NOMO-1 (cell line): ENCODE results near the gene FAAH.

ENCODE experiments used
- DNase-seq, 2 experiments: peaks; one replicate each; lab custom pipeline; 2025; ENCODE audit not compliant: unreplicated experiment in 2 of 2; lab: John Stamatoyannopoulos, UW

The FAAH gene

GRCh38 chr1:46448109-46448911 lies 54.2 kb downstream of the FAAH start:
- no peak for DNase-seq

GRCh38 chr1:46449223-46450159 lies 55.4 kb downstream of the FAAH start:
- peak in 1 of 2 experiments; percentile 7 for DNase-seq

GRCh38 chr1:46450160-46450517 lies 56.0 kb downstream of the FAAH start:
- DNase-seq, result no peak

- DNase-seq, result no peak
Observed at GRCh38 chr1:46451948-46452930, 58.1 kb downstream of the FAAH start.

- no peak for DNase-seq
Observed at GRCh38 chr1:46452931-46453325, 58.8 kb downstream of the FAAH start.

- no peak for DNase-seq
Observed at GRCh38 chr1:46453449-46453848, 59.3 kb downstream of the FAAH start.

- no peak for DNase-seq
Observed at GRCh38 chr1:46455951-46456350, 61.8 kb downstream of the FAAH start.

GRCh38 chr1:46456411-46456963 lies 62.4 kb downstream of the FAAH start:
- DNase-seq, result no peak

- no peak for DNase-seq
Observed at GRCh38 chr1:46457178-46457577, 63.1 kb downstream of the FAAH start.

GRCh38 chr1:46458190-46458589 lies 64.1 kb downstream of the FAAH start:
- no peak for DNase-seq

- no peak for DNase-seq
Observed at GRCh38 chr1:46458846-46459245, 64.7 kb downstream of the FAAH start.

- no peak for DNase-seq
Observed at GRCh38 chr1:46459315-46459714, 65.2 kb downstream of the FAAH start.

- no peak for DNase-seq
Observed at GRCh38 chr1:46461017-46461808, 67.1 kb downstream of the FAAH start.

- no peak for DNase-seq
Observed at GRCh38 chr1:46461809-46462448, 67.8 kb downstream of the FAAH start.
